Measurements from ENCODE around the gene CGB2.

CGB2 gene

GRCh38 chr19:49031642-49032301 is at the start of gene CGB2:
TSS of gene CGB2 (plus strand) at chr19:49031890. CDS start at chr19:49032096, 206 bp downstream.
- DNase-seq, result peak; percentile 46 to 75

- DNase-seq, result no peak
Observed at GRCh38 chr19:48982280-48982679, 49.4 kb upstream of the CGB2 start.

- DNase-seq, result no peak
Observed at GRCh38 chr19:48985711-48986110, 46.0 kb upstream of the CGB2 start.

- DNase-seq, result no peak
Observed at GRCh38 chr19:48986211-48986610, 45.5 kb upstream of the CGB2 start.

GRCh38 chr19:48987323-48987722 is 44.4 kb upstream of the CGB2 start:
- no peak for DNase-seq

- no peak for DNase-seq
Observed at GRCh38 chr19:48988286-48988685, 43.4 kb upstream of the CGB2 start.

GRCh38 chr19:48988860-48989259 is 42.8 kb upstream of the CGB2 start:
- no peak for DNase-seq

GRCh38 chr19:48989701-48990291 is 41.9 kb upstream of the CGB2 start:
- DNase-seq, result no peak

GRCh38 chr19:48990400-48990799 is 41.3 kb upstream of the CGB2 start:
- DNase-seq, result no peak

- DNase-seq, result no peak
Observed at GRCh38 chr19:48991011-48991609, 40.6 kb upstream of the CGB2 start.

GRCh38 chr19:48991873-48992580 is 39.7 kb upstream of the CGB2 start:
- DNase-seq, result no peak

GRCh38 chr19:48992581-48993174 is 39.0 kb upstream of the CGB2 start:
- DNase-seq, result peak in 1 of 2 experiments; percentile 68

GRCh38 chr19:48993175-48994034 is 38.3 kb upstream of the CGB2 start, which contains the start of the genes GYS1 and RUVBL2:
TSS of gene GYS1 (minus strand) at chr19:48993309. CDS start at chr19:48993112, 197 bp downstream.
TSS of gene RUVBL2 (plus strand) at chr19:48993887. CDS start at chr19:48993912, 25 bp downstream.
- DNase-seq, result peak; percentile 97 to 99

- no peak for DNase-seq
Observed at GRCh38 chr19:48994035-48994386, 37.7 kb upstream of the CGB2 start.

GRCh38 chr19:48997972-48998371 is 33.7 kb upstream of the CGB2 start:
- peak in 1 of 2 experiments; percentile 70 for DNase-seq

GRCh38 chr19:48999481-49000325 is 32.0 kb upstream of the CGB2 start:
- peak in 1 of 2 experiments; percentile 78 for DNase-seq

- DNase-seq, result no peak
Observed at GRCh38 chr19:49004133-49004532, 27.6 kb upstream of the CGB2 start.

- no peak for DNase-seq
Observed at GRCh38 chr19:49004964-49005614, 26.6 kb upstream of the CGB2 start.

- no peak for DNase-seq
Observed at GRCh38 chr19:49006905-49007304, 24.8 kb upstream of the CGB2 start.

- DNase-seq, result no peak
Observed at GRCh38 chr19:49009828-49010227, 21.9 kb upstream of the CGB2 start.

GRCh38 chr19:49010453-49010852 is 21.2 kb upstream of the CGB2 start:
- no peak for DNase-seq

Measured in NCI-H526 (cell line).